Pons (tissue), 1 donor: ENCODE results near the gene ZMYND10.

ENCODE experiments used
- DNase-seq: peaks from one replicate; pipeline ENCODE4 v3.0.0-alpha.2; 2016; ENCODE audit warnings: low spot score

Gene ZMYND10

DNA sequence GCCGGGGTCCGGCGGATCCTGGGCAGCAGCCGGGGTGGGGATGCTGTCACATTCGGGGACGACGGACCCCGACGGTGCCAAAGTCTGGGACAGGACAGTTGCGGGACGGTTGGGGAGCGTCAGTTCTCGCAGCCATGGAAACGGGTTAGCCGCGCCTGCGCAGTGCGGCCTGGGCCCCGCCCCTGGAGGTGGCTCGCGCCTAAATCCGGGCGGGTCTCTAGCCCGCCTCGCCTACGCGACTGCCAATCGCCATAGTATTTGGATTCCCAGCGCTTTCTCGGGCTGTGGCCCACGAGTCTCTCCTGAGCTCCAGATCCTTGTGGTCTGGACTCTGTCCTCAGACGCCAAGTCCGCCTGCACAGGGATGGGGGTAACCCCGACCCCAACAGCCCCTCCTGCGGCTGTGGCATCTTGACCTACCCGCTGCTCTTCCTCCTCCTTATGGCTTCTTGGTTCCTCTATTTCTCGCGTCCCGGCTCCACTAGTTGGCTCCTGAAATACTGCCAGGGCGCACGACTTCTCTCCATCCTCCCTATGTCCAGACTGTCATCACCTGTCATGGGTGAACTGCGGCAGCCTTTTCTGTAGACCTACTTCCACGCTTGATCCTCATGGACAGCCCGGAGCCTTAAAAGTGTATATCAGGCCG lies at the start of gene ZMYND10:
Gene ZMYND10, minus strand, starts transcription at position 147 of the 649 bp plus-strand sequence. CDS start 153 bp downstream, outside the sequence.
- DNase-seq: no peak

DNA sequence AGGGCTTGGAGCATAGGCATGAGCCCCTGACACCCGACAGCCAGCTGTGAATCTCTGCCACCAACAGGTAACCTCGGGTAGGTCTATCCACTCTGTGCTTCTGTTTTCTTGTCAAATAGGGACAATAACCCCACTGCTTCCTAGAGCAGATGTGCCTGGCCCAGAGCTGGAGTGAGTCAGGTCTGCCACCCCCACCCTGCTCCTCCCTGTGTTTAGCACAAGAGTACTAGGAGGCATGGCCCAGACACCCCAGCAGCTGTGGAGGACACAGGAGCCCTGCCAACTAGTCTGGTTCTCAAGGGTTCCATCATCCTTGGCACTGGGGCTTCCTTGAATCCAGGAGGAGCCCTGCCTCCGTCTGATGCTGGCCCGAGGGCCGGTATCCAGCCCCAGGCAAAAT lies 47.5 kb upstream of the ZMYND10 start:
- DNase-seq: no peak

DNA sequence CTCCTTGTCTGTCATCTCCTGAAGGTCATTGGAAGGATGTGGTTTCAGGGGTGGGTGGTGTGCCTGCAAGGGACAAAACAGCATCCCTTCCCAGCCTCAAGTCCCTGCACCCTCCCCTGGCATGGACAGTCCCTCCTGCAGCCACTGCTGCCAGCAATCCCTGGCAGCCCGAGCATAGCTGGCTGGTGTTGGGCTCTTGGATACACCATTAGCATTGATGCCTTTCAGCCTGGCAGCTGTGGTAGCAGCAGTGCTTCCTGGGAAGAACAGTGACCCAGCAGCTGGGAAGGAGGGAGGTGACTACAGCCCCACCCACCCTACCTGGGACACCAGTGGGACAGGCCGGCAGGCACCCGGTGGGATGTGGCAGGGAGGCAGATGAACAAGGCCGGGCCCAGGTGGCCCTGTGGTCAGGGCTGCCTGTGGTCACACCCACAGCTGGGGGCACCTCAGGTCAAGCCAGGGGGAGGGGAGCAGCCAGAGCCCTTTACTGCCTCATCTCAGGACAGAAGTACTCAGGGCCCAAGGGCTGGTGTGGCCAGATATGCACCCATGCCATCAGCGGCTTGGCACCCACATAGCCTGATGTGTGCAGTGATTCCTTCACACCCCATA lies 46.7 kb upstream of the ZMYND10 start:
- peak; percentile 24 for DNase-seq

DNA sequence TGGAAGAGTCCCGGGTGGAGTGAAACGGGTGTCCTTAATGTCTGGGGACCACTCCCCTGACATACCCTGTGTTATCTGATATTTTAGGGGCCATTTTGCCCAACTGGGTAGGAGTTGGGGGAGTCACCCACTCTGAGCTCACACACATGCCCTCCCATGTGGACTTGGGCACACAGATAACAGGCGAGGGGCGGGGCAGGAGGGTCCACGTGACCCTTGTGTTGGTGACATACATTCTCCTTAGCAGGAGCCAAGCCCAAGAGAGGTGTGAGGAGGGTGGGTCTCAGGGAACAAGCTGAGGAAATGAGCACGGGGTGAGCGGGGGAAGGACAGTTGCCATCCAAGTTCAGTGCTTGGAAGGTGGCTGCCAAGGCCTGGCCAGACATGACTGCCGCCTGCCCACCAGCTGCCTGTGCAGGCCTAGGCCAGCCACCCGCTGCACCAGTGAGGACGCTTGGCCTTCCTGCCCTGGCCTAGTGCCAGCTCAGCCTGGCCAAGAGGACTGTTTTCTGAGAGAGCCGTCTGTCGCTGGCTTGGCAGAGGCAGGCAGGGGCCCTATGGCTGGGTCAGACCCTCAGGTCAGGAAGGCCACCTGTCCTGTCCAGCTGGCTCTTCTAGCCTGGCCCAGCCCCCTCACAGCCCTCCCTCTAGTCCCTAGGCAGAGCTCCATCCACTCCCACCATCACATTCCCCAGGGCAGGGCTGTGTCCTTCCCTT lies 45.1 kb upstream of the ZMYND10 start:
- peak; percentile 31 for DNase-seq

DNA sequence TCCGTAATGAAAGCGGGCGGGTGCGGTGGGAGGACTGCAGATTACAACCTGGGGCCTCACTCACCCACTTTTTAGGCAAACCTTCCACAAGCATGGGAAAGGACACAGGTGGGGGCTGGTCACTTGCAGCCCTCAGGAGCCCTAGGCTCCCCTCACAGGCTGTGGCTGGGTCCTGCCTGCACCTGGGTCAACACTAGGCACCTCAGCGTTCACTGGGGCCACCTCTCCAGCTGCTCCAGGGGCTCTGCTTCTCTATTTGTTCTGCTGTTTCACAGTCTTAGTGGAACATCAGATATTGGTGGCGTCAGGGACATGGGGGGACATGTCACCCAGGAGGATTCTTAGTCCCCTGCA lies 43.9 kb upstream of the ZMYND10 start:
- DNase-seq: no peak

DNA sequence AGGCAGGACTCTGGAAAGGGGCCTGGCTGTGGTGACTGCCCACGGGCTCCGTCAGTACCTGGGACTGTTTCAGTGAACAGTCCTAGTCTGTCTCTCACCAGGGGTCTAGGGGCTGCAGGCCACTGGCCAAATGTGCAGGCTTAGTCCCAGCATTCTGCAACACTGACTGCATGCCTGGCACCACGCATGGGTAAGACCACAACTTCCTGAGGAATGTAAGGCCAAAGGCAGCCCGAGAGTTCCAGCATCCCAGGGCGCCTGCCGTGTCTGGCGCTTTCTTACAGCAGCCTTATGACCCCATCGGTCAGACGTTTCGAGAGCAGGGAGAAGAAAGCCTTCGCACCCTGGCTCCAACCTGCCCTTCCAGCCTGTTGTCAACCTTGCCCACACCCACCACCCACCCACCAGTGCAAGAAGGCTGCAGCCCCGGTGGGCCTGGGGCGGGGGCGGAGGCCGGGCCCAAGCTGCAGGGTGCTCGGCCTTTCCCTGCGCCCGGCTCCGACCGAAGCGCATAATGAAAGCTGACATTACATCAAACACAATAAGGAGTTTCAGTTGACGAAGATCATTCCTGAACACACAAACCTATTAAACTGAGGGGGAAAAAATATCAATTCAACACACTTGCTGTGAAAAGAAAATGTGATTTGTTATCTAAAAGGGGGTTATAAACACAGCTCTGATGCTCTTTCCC lies 43.3 kb upstream of the ZMYND10 start:
- DNase-seq: no peak

DNA sequence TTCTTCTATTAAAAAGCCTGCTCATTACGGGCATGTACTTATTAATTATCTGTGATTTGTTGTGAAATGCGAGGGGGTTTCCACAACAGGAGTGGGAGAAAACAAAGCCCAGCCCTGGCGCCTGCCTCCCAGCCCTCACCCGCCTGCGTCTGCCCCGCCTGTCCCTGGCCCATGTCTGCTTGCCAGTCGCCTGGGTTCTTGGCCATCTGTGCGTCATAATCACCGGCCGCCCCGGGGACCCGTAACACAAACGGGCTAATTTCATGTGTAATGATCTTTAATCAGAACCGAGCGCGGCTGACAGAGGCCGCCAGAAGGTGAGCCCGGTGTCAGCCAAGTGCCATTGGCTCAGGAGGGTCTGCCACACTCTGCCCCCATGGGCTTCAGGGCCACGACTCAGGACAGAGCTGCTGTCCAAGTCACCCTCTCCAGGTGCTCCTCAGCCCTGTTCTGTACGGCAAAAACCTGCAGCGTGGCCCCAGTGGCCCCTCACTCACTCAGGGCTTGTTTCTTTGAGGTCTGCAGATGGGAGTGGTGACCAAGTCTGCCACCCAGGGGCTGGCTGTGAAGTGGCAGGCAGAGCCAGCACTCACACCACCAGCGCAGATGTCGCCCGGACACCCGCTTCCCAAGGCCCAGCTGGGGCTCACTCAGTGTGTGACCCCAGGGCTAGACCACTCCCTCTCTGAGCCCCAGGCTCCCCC lies 42.6 kb upstream of the ZMYND10 start:
- DNase-seq: no peak

DNA sequence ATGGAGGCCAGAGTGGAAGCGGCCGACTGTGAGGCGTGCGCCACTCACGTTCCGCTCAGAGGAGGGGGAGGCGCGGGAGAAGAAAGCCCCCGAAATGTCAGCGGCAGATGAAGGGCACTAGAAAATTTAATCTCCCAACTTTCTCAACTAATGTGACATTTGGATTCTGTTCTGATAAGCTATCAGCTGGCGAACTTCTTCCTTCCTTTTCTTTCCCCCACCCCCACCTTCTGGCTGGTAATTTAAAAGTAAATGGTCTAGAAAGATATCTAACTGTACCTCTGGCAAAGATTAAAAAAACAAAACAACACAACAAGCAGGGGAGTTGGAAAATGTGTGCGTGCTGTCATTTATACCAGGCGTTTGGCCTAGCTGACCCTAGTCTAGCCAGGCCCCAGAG lies 40.2 kb upstream of the ZMYND10 start:
- DNase-seq: no peak

DNA sequence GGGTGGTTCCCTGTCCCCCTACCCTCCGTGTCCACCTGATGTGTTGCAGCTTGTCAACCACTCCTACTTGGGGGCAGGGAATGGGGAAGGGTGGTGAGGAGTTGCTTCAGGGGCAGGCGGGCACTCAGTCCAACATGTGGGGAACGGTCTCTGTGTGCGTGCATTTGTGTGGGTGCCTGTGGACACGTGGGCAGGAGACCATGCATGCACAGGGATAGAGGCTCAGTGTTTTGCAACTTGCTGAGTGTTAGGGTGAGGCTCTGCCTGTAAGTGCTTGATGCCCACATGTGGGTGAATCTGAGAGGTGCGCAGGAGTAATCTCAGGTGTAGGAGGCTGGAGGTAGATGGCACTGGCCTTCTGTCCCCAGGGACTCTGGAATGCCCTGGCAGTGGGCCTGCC lies 38.2 kb upstream of the ZMYND10 start:
- DNase-seq: no peak

DNA sequence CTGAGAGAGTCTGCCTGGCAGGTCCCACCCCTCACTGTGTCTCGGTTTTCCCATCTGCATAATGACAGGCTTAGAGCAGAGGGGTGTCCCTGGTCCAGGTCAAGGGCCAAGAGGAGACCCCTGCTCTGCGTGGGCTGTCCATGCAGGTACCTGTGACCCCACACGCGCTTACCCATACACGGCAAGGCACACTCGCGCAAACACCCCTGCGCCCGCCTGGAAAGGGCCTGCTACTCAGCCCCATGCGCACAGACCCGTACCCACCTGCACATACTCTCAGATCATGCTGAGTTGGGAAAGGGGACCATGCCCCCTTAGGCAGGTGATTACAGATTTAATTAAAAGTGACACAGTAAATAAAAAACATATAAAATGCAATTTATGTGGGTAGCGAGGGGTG lies 37.2 kb upstream of the ZMYND10 start:
- DNase-seq: no peak

DNA sequence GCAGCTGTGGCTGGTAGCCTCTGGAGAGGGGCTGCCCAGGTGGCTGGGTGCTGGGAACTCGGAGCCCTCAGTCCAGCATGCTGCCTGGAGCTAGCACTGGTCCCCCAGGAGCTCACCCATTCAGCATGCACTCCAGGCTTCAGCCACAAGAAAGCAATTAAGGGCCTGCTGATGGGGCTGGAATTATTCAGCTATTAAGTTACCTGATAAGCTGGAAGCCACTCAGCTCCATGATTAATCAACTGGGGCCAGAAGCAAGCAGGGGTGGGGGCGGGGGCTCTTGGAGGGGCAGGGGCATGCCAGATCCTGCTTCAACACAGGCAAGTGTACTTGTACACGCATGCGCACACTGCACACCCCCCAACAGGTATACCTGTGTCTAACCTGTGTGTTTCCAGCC lies 35.9 kb upstream of the ZMYND10 start:
- no peak for DNase-seq

DNA sequence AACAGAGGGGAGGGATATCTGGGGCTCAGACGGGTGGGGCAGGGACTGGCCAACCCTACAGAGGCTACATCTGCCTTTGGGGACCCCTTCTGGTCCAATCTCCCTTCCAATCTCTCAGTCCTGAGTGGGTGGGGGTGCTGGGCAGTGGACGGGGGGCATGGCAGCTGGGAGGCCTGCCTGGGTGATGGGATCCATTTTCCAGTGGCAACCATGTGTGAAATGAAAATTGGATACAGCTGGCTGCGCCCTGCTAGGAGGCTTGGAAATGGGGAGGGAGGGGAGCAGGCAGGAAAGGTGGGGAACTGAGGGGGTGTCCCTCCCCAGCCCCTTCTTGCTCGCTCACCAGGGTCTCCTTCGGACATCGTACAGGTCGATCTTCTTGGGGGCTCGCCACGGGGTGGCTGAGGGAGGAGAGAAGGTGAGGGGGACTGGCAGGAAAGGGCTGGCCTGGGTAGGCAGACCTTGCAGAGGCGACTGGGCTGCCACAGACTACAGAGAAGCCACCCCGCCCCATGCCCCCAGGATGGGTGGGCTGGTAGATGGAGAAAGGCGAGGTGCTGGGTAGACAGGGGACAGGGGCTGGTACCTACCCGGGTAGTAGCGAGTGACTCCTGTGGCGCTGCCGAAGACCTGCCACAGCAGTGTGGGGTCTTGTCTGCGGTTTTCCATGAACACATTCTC lies 35.0 kb upstream of the ZMYND10 start:
- DNase-seq: no peak

DNA sequence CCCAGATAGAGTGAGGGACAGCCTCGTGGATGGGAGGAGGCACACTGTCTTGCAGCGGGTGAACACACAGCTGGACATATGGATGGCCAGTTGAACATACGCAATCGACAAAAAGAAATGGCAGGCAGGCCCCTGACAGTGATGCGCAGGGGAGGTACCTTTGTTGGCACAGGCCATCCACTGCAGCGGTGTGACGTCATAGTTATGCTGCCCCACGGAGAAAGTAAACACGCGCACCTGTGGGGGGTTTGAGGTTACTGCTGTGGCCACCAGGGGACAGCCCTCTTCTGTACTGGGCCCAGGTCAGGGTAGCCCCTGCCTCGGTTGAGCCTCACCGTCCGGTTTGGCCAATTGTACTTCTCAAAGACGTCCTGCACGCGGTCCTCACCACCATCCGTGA lies 33.2 kb upstream of the ZMYND10 start:
- DNase-seq: no peak

DNA sequence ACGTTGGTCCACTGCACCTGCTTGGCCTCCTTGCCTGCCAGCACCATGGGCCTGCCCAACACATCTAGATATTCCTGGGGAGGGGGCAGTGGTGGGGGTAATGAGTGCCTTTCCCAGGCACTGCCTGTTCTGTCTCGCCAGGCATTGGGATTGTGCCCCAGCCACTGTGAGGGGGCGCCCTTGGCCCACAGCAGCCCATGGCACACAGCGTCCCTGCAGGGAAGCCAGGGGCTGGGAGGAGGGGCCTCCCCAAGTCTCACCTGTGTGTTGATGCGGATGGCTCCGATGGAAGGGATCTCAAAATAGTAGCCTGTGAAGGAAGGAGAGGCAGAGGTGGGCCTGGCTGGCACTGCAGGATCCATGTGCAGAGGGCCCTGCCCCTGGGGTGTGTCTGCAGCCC lies 32.5 kb upstream of the ZMYND10 start:
- DNase-seq: no peak

DNA sequence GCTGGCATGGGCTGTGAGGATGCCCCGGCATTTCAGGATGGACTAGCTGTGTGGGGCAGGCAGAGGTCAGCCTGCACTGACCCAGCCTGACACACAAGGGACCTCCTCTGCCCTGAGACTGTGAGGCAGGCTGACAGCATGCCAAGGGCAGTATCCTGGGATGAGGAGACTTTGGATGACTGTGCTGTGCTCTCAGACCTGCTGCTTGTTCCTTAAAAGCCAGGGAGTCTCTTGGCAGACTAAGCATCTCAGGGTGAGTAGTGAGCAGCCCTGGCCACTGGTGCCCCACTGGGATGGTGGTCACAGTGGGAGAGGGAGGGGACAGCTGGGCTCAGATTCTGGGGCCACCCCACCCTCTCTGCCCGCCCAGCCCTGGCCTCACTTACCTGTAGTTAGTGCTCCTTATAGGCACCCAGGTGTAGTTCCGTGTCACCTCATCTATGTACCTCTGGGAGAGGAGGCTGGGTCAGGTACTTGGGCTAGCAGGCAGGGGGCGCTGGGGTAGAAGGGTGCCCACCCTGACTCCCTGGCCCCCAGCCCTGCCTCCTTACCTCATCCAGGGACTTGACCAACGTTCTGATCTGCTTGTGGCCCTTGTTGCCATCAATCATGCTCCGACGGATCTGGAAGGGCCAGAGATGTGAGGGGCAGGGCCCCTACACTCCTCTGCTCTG lies 29.9 kb upstream of the ZMYND10 start:
- no peak for DNase-seq

DNA sequence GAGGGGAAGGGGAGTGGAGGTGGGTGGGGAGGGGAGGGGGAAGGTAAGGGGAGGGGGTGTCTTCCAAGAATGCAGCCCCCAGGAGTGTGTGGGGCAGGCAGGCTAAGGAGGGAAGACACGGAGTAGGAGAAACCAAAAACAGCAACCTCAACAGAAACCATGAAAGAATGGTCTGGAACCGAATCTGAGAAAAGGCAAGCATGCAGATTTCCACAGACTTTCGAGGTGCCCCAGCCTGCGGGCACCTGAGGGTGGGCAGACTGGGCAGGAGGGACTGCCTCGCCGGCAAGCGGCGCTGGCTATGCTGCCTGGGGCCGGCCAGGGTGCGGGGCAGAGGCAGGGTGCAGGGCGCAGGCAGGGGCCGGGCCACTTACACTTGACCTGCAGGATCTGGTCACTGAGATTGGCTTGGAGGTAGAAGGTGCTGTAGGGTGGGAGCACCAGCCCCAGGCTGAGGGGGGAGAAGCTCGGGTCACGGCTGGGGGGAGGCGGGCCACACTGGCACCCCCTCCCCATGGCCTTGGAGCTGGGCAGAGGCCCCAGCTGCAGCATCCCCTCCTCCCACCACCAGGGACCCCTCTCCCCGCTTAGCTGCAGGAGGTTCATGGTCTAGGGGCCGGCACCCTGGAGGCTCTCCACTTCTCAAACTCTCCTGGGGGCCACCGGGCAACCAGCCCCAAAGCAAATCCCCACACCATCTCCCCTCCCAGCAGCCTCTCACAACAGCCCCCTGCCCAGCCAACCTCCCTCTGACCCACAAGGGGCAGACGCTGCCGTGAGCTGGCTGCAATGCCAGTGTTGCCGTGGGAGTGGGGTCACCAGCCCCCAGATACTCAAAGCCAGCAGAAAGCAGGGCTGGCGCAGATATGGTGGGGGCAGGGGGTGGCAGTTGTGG lies 29.1 kb upstream of the ZMYND10 start:
- DNase-seq: no peak

DNA sequence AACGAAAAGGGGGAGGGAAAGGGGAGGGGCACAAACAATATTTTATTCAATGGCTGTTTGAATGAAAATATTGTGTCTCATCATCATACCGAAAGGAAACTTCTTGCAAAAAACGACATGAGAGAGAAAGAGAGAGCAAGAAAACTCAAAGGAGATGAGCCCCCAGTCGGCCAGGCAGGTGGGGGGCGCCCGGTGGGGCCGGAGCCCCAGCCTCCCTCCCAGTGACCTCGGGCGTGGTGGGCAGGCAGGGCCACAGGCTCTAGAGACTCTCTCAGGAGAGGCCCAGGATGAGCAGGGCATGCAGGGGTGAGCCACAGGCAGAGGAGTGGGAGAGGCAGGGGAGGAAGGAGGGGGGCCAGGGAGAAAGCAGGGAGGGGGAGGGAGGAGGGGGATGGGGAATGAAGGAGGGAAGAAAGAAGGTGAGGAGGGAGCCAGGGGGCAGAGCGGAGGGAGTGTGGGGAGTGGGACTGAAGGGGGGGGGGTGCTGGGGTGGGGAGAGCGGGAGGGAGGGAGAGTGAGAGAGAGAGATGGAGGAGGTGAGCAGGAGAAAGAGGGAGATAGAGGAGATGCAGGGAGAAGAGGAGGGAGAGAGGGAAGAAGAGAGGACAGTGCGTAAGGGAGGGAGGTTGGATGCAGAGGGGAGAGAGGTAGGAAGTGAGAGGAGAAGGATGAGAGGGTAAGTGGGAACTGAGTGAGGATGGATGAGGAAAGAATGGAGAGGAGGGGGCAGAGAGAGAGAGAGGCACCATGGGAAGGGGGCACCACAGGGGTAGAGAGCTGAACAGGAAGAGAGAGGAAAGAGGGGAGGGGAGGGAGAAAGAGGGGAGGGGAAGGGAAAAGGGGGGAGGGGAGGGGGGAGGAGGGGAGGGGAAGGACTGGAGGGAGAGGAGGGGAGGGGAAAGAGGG lies 27.9 kb upstream of the ZMYND10 start:
- no peak for DNase-seq

DNA sequence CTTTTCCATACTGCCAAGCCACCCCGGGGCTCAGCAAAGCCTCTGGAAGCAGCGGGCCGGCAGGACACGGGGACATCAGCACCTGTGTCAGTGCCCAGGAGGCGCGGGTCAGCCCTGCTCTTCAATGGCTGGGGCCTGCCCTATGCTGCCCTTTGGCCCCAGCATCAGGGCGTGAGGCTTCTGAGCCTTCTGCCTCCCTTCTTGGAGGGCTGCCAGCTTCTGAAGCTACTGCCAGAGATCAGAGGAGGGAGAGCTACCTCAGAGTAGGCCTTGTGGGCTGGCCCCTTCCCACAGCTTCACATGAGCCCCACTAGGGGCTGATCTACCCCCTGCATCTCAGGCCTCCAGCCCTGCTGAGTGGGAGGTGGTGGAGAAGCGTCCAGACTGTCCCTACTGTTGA lies 26.8 kb upstream of the ZMYND10 start:
- DNase-seq: no peak

DNA sequence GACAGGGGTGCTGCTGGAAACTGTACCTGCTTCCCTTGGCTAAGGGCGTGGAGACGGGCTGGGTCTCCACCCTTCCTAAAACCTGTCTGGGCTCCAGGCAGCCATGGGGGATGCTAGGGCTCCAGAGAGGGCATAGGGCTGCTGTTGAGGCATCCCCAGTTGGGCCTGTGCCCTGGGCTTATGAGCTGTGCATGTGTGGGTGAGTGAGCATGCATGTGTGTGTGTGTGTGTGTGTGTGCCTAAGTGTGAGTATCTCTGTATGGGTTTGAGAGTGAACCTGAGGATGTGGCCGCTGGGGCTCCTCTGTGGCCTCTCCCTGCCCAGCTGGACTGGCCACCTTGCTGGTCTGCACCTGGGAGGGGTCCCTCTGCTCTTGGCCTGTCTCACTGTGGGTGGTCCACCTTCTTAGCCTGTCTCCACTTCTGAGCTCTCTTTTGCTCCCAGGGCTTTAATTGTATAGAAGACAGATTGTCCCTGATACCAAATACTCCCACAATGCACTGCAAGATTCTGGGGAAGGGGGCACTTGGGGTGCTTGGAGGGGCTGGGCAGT lies 25.7 kb upstream of the ZMYND10 start:
- DNase-seq: no peak
